OCI-LY3 (cell line): Measurements from ENCODE around the gene LTC4S.

Experiments used
- CTCF ChIP-seq: fragments of 200-600, 300-600 bp; sonication (generic); IDR thresholded peaks from 2 replicates; pipeline ENCODE4 v1.5.1; 2014; ENCODE audit warnings: antibody characterized with exemption, low read length, low read depth
- EZH2phosphoT487 ChIP-seq: fragments of 200-600 bp; shearing (Covaris generic); IDR thresholded peaks from 2 replicates; pipeline ENCODE4 v1.6.1; 2018; ENCODE audit warnings: antibody characterized with exemption, mixed run types, low read depth

DNA sequence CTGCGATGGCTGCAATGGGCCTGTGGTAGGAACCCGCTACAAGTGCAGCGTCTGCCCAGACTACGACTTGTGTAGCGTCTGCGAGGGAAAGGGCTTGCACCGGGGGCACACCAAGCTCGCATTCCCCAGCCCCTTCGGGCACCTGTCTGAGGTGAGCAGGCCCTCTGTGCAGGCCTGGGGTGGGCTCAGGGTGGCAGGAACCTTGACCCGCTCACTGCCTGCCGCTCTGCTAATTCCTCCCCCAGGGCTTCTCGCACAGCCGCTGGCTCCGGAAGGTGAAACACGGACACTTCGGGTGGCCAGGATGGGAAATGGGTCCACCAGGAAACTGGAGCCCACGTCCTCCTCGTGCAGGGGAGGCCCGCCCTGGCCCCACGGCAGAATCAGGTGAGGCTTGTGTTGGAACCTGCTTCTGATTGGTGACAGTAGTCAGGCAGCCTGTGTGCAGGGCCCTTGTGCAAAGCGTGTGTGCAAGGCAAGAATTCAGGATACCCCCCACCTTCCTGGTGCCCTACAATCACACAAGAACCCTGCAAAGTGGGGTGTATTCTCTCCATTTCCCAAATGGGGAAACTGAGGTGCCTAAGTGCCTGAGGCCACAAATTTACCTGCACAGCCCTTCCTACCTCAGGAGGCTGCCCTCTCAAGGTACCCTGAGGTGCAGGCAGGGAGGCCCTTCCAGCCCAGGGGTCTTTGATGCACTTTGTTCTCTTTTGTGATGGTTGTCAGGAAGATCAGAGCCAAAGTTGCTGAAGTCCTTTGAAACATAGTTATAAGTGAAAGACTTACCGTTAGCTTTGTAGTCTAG, 30.4 kb downstream of the LTC4S start:
- TF ChIP-seq CTCF (no peak), EZH2phosphoT487 (no peak)
